HCT116 (cell line): ENCODE measurements around the gene FKBP4. TPM values are rescaled to one million over a fixed set of nuclear protein-coding genes. Genes with fewer than 3 reads are reported as not detected.

ENCODE experiments used
- ATAC-seq: fragments of 200-7000 bp; cut with Tn5 transposase; 2 replicates; pipeline ENCODE4 v1.9.1; 2020; ENCODE audit warnings: mild to moderate bottlenecking, moderate library complexity
- BruUV-seq: library from RNA; stranded (reverse); fragments of 400-500 nt; replicated peaks from 2 replicates; lab custom pipeline; 2021; lab: Mats Ljungman, UMichigan
- CTCF ChIA-PET: fragments of 300-600 bp; sonication (Branson Sonifier 250); formaldehyde crosslinking; loops from one replicate; lab custom pipeline; 2021; ENCODE audit warnings: antibody characterized with exemption; lab: Charles Lee
- POLR2A ChIA-PET: fragments of 300-600, 350-600 bp; sonication (Branson Sonifier 250); formaldehyde crosslinking; loops from one replicate; lab custom pipeline; 2021; ENCODE audit warnings: antibody characterized with exemption; lab: Charles Lee
- RAD21 ChIA-PET, 2 experiments: fragments of 300-600 bp; sonication (Branson Sonifier 250); formaldehyde crosslinking; loops; one replicate each; lab custom pipeline; 2023; ENCODE audit warnings: low total read pairs in 2 of 2; ENCODE audit not compliant: uncharacterized antibody in 2 of 2, unreplicated experiment in 2 of 2, low non-redundant PET in 1 of 2; lab: Charles Lee
- DNase-seq: peaks from one replicate; pipeline ENCODE4 v3.0.0-alpha.2; 2010; ENCODE audit warnings: low read depth, low spot score
- H2AFZ ChIP-seq: fragments of 200-600 bp; shearing (Covaris generic), sonication (generic); 2 replicates; pipeline ENCODE4 v1.6.1; 2017; ENCODE audit warnings: low read depth, mixed run types, mixed read lengths, antibody characterized with exemption, low read length; ENCODE audit not compliant: poor library complexity, severe bottlenecking
- H3K27ac ChIP-seq: 2 replicates; pipeline ENCODE4 v1.5.1; 2012; ENCODE audit warnings: low read depth, low read length
- H3K27me3 ChIP-seq: fragments of 200-600 bp; sonication (generic); 2 replicates; pipeline ENCODE4 v1.6.1; 2016; ENCODE audit warnings: mixed run types, low read length, mixed read lengths; ENCODE audit not compliant: insufficient read depth
- H3K36me3 ChIP-seq, 2 experiments: fragments of 200-500 bp in 1 of 2; fragments of 200-600 bp in 1 of 2; sonication (Bioruptor generic) in 1 of 2; sonication (generic) in 1 of 2; 2 replicates each; pipeline versions ENCODE4 v1.5.1 to v1.6.1; 2014 to 2016; ENCODE audit warnings: low read length in 2 of 2, inconsistent platforms in 1 of 2, mixed read lengths in 1 of 2, mixed run types in 1 of 2; ENCODE audit not compliant: insufficient read depth in 2 of 2, control insufficient read depth in 1 of 2
- H3K4me1 ChIP-seq, 2 experiments: fragments of 200-600 bp in 1 of 2; sonication (generic) in 1 of 2; 2 replicates each; pipeline versions ENCODE4 v1.5.1 to v1.6.1; 2012 to 2017; ENCODE audit warnings: low read length in 2 of 2, inconsistent platforms in 1 of 2, mild to moderate bottlenecking in 1 of 2, mixed read lengths in 1 of 2, mixed run types in 1 of 2, moderate library complexity in 1 of 2; ENCODE audit not compliant: insufficient read depth in 2 of 2, control insufficient read depth in 1 of 2
- H3K4me2 ChIP-seq: fragments of 200-600 bp; sonication (generic); 2 replicates; pipeline ENCODE4 v1.6.1; 2017; ENCODE audit warnings: mixed run types, low read length, mixed read lengths
- H3K4me3 ChIP-seq, 2 experiments: fragments of 200-600 bp in 1 of 2; sonication (generic) in 1 of 2; replicated peaks in 1 of 2; 2 replicates each; pipeline ENCODE4 v1.5.1; 2011 to 2016; ENCODE audit warnings: low read length in 2 of 2, control low read depth in 1 of 2, low read depth in 1 of 2, mild to moderate bottlenecking in 1 of 2, mixed read lengths in 1 of 2, mixed run types in 1 of 2
- H3K79me2 ChIP-seq: fragments of 200-600 bp; sonication (generic); 2 replicates; pipeline ENCODE4 v1.6.1; 2017; ENCODE audit warnings: mild to moderate bottlenecking, mixed run types, low read length, moderate library complexity, mixed read lengths; ENCODE audit not compliant: insufficient read depth
- H3K9ac ChIP-seq: fragments of 200-600 bp; sonication (generic); 2 replicates; pipeline ENCODE4 v1.6.1; 2016; ENCODE audit warnings: low read length, mixed read lengths
- H3K9me2 ChIP-seq: fragments of 200-600 bp; sonication (generic), shearing (Covaris generic); 2 replicates; pipeline ENCODE4 v1.6.1; 2017; ENCODE audit warnings: mixed run types, mild to moderate bottlenecking, moderate library complexity; ENCODE audit not compliant: insufficient read depth
- H3K9me3 ChIP-seq, 2 experiments: fragments of 200-500 bp in 1 of 2; fragments of 200-600 bp in 1 of 2; sonication (Bioruptor generic) in 1 of 2; sonication (generic) in 1 of 2; 2 replicates each; pipeline ENCODE4 v1.6.1; 2014 to 2017; ENCODE audit warnings: low read length in 2 of 2, mixed read lengths in 2 of 2, inconsistent platforms in 1 of 2, low read depth in 1 of 2, mild to moderate bottlenecking in 1 of 2, mixed run types in 1 of 2, moderate library complexity in 1 of 2; ENCODE audit not compliant: control insufficient read depth in 1 of 2, insufficient read depth in 1 of 2
- H4K20me1 ChIP-seq: fragments of 200-600 bp; sonication (generic), shearing (Covaris generic); 2 replicates; pipeline ENCODE4 v1.6.1; 2017; ENCODE audit warnings: mixed run types, mild to moderate bottlenecking, moderate library complexity; ENCODE audit not compliant: insufficient read depth
- ATF3 ChIP-seq: IDR thresholded peaks from 2 replicates; pipeline ENCODE4 v1.6.1; 2012
- CBX3 ChIP-seq: IDR thresholded peaks from 2 replicates; pipeline ENCODE4 v1.6.1; 2012; ENCODE audit warnings: low read depth
- CEBPB ChIP-seq: IDR thresholded peaks from 2 replicates; pipeline ENCODE4 v1.6.1; 2012; ENCODE audit warnings: low read depth
- CTCF ChIP-seq, 3 experiments: fragments of 200-600 bp in 1 of 3; sonication (generic) in 1 of 3; IDR thresholded peaks in 2 of 3; conservative IDR thresholded peaks in 1 of 3; 2 replicates each; pipeline ENCODE4 v1.5.1; 2012 to 2017; ENCODE audit warnings: low read depth in 2 of 3, low read length in 2 of 3, antibody characterized with exemption in 1 of 3, borderline replicate concordance in 1 of 3, control low read depth in 1 of 3, mild to moderate bottlenecking in 1 of 3, mixed read lengths in 1 of 3, mixed run types in 1 of 3, moderate library complexity in 1 of 3; ENCODE audit not compliant: insufficient read depth in 1 of 3
- EGR1 ChIP-seq: IDR thresholded peaks from 2 replicates; pipeline ENCODE4 v1.6.1; 2012; ENCODE audit warnings: low read depth
- ELF1 ChIP-seq: IDR thresholded peaks from 2 replicates; pipeline ENCODE4 v1.6.1; 2012; ENCODE audit warnings: low read depth, borderline replicate concordance
- EZH2phosphoT487 ChIP-seq: fragments of 200-600 bp; IDR thresholded peaks from 2 replicates; pipeline ENCODE4 v1.6.1; 2018; ENCODE audit warnings: antibody characterized with exemption, borderline replicate concordance
- MAX ChIP-seq: IDR thresholded peaks from 2 replicates; pipeline ENCODE4 v1.6.1; 2012
- POLR2AphosphoS5 ChIP-seq: IDR thresholded peaks from 2 replicates; pipeline ENCODE4 v1.6.1; 2011; ENCODE audit warnings: mild to moderate bottlenecking, low read depth, low read length, moderate library complexity
- RAD21 ChIP-seq: IDR thresholded peaks from 2 replicates; pipeline ENCODE4 v1.6.1; 2012; ENCODE audit warnings: low read depth, mild to moderate bottlenecking
- REST ChIP-seq: IDR thresholded peaks from 2 replicates; pipeline ENCODE4 v1.6.1; 2012; ENCODE audit warnings: low read depth
- SIN3A ChIP-seq: IDR thresholded peaks from 2 replicates; pipeline ENCODE4 v1.6.1; 2012; ENCODE audit warnings: low read depth
- SP1 ChIP-seq: IDR thresholded peaks from 2 replicates; pipeline ENCODE4 v1.6.1; 2012; ENCODE audit warnings: low read depth
- SRF ChIP-seq: IDR thresholded peaks from 2 replicates; pipeline ENCODE4 v1.6.1; 2012; ENCODE audit warnings: low read depth
- TCF7L2 ChIP-seq: IDR thresholded peaks from 2 replicates; pipeline ENCODE4 v1.7.0; 2011; ENCODE audit warnings: borderline replicate concordance, inconsistent platforms; ENCODE audit not compliant: insufficient read depth, insufficient read length; ENCODE audit errors: extremely low read depth
- intact Hi-C: fragments of 100-400 bp; cut with micrococcal nuclease; formaldehyde crosslinking; loops from 2 replicates; pipeline ENCODE4 v1.10.0; 2022
- total RNA-seq: library from RNA; stranded (reverse); gene quantifications from one replicate; pipeline ENCODE4 v1.2.1, GENCODE V29; 2021; ENCODE audit not compliant: unreplicated experiment

FKBP4 gene
- total RNA-seq, 1 experiment from 2014 or later = 178 TPM

- no peak for TF ChIP-seq ATF3
- peak; percentile 85 for TF ChIP-seq SRF
- TF ChIP-seq ELF1 = peak; percentile 74
- TF ChIP-seq SIN3A = peak; percentile 88
- TF ChIP-seq SP1 = peak; percentile 78
- TF ChIP-seq, all 23 proteins: peak for 11
These were observed 17.8 kb downstream of the FKBP4 start, which contains the start of gene ITFG2 (continued) for GRCh38 chr12:2812290-2813213.

- Histone ChIP-seq H3K4me3 (peak overlapping the region; percentile 77 to 89), H3K36me3 (peaks cover under 1 to 3% of the 10 kb centered on the region in 2 experiments; a peak in 3 of 4 replicates), H3K4me1 (peaks cover 5 to 18% of the 10 kb centered on the region in 2 experiments), H3K9me2 (no peaks in the 10 kb centered on the region), H4K20me1 (no peaks in the 10 kb centered on the region), H3K79me2 (peaks cover 28% of the 10 kb centered on the region), H3K4me2 (peak overlapping the region; percentile 97), H3K9ac (peak overlapping the region; percentile 93), H3K27ac (peak overlapping the region; percentile 74), H2AFZ (no peak overlapping the region), H3K9me3 (no peaks in the 10 kb centered on the region), H3K27me3 (no peaks in the 10 kb centered on the region)
- no TSS peak for BruUV-seq
- ATAC-seq = peak; percentile 57
- POLR2A ChIA-PET = interaction anchor here (2.1 kb wide), 1 partner anchor 18 kb away, joined by 6 read pairs; the partner anchor contains the start of gene FKBP4
- CTCF ChIA-PET = interaction anchor here (1.1 to 1.9 kb wide), 7 partner anchors 9 to 228 kb away, joined by 3 to 6 read pairs (median 3); no protein-coding TSS in a partner anchor
- RAD21 ChIA-PET = no interaction called here
- peak; percentile 41 for DNase-seq
- intact Hi-C loops = loop anchor here (1.0 kb wide), 1 partner anchor 74 kb away; no protein-coding TSS in a partner anchor
- TF ChIP-seq POLR2AphosphoS5 = no peak
- TF ChIP-seq CEBPB = no peak
- no peak for TF ChIP-seq EGR1
- TF ChIP-seq TCF7L2 = no peak
- no peak for TF ChIP-seq CBX3
- no peak for TF ChIP-seq MAX
- TF ChIP-seq RAD21 = peak; percentile 61
- peak; percentile 61 to 77 (median 74); a peak in 5 of 6 replicates for TF ChIP-seq CTCF (IDR thresholded peaks at IDR 0.05 in 2 of 3, conservative IDR thresholded peaks at IDR 0.05 in 1 of 3; ENCODE audit: borderline replicate concordance in 1 of 3, insufficient read depth in 1 of 3, low read depth in 2 of 3, low read length in 2 of 3)
- no peak for TF ChIP-seq REST
- no peak for TF ChIP-seq EZH2phosphoT487
These were observed 18.7 kb downstream of the FKBP4 start for GRCh38 chr12:2813214-2814185.
